AG04450 (cell line): Measurements from ENCODE around the gene NFIA. TPM values are rescaled to one million over a fixed set of nuclear protein-coding genes. Genes with fewer than 3 reads are reported as not detected.
"Not testable (repeated sequence)": the region's sequence is repeated elsewhere in the genome, so short reads cannot be mapped to it uniquely, and the experiment has no call there.

Experiments
- CTCF ChIA-PET: fragments of 300-600, 350-600 bp; formaldehyde crosslinking; extraction: SDS; loops from one replicate; lab custom pipeline; 2022; ENCODE audit warnings: antibody characterized with exemption, inconsistent platforms; lab: Charles Lee
- POLR2A ChIA-PET: fragments of 350-600 bp; formaldehyde crosslinking; extraction: SDS; loops from one replicate; lab custom pipeline; 2021; ENCODE audit warnings: antibody characterized with exemption, inconsistent platforms; lab: Yijun Ruan, JAX
- DNase-seq: peaks from one replicate; pipeline ENCODE4 v3.0.0-alpha.2; 2011; ENCODE audit warnings: low read depth, low spot score
- H3K27ac ChIP-seq: one replicate; pipeline ENCODE4 v1.5.1; 2012; ENCODE audit warnings: low read depth, low read length, control low read depth
- H3K27me3 ChIP-seq: one replicate; pipeline ENCODE4 v1.6.0; 2012; ENCODE audit warnings: low read length; ENCODE audit not compliant: control insufficient read depth, insufficient read depth
- H3K4me3 ChIP-seq: 2 replicates; pipeline ENCODE4 v1.5.1; 2011; ENCODE audit warnings: mild to moderate bottlenecking, low read depth, low read length, control low read depth
- H3K9me3 ChIP-seq: 2 replicates; pipeline ENCODE4 v1.5.1; 2012; ENCODE audit warnings: low read length; ENCODE audit not compliant: control insufficient read depth, insufficient read depth
- polyA plus RNA-seq: library from polyadenylated mRNA; depleted of rRNA; stranded (reverse); fragments of >200 nt; gene quantifications from 2 replicates; pipeline ENCODE4 v1.2.3, GENCODE V29; 2011
- TF ChIP-seq, protein P1 (sequence below): IDR thresholded peaks from 2 replicates; pipeline ENCODE4 v1.5.1; 2011; ENCODE audit warnings: low read depth, low read length, control low read depth, inconsistent platforms

NFIA gene
- polyA plus RNA-seq, 1 experiment: 3.9 TPM

DNA sequence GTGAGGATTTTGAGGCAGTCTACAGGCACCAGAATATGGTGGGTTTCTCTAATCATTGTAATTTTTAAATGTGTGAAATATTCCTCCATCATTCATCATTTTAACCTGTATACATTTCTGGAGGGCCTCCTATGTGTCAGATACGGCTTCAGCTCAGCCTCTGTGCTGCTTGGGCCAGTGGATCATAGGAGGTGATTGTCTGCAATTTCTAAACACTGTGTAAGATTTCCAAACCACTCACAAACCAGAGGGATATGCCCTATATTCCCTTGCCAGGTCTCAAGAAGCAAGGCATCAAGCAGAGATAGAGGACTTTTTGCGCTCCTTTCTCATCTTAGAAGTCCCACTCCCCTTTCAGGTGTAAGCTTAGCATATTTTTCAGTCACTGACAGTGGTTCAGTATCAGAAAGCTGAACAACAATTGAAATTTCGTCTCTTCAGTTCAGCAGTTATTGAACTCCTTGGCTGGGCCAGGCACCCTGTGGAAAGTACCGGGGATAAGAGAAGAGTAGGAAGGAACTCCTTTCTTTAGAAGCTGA is 190.9 kb downstream of the NFIA start:
- ChIA-PET POLR2A (no interaction called here), CTCF (interaction anchor here (3.0 kb wide), 1 partner anchor 224 kb away, joined by 7 read pairs; no protein-coding TSS in a partner anchor)
- no peak overlapping the region for H3K27ac ChIP-seq
- no peak overlapping the region for H3K4me3 ChIP-seq
- no peak for DNase-seq
- H3K27me3 ChIP-seq: no peaks in the 10 kb centered on the region
- no peaks in the 10 kb centered on the region for H3K9me3 ChIP-seq
- TF ChIP-seq, protein P1, sequence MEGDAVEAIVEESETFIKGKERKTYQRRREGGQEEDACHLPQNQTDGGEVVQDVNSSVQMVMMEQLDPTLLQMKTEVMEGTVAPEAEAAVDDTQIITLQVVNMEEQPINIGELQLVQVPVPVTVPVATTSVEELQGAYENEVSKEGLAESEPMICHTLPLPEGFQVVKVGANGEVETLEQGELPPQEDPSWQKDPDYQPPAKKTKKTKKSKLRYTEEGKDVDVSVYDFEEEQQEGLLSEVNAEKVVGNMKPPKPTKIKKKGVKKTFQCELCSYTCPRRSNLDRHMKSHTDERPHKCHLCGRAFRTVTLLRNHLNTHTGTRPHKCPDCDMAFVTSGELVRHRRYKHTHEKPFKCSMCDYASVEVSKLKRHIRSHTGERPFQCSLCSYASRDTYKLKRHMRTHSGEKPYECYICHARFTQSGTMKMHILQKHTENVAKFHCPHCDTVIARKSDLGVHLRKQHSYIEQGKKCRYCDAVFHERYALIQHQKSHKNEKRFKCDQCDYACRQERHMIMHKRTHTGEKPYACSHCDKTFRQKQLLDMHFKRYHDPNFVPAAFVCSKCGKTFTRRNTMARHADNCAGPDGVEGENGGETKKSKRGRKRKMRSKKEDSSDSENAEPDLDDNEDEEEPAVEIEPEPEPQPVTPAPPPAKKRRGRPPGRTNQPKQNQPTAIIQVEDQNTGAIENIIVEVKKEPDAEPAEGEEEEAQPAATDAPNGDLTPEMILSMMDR: no peak

DNA sequence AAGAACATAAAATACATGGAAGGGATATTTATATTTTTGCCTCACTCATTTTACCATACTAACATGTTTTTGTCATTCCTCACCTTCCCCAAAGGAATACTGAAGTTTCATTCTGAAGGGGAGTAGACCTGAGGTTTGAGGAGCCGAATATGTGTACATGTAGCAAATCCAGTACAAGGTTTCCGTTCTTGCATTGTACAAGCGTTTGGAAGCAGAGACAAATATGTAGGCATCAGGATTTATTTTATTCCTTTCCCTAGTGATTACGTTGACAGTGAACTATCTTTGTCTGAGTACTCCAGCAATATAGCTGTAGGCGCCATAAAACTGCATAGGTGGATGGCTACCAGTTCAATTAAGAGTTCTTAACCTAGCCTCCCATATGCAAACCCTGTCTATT is 191.5 kb downstream of the NFIA start:
- H3K27me3 ChIP-seq: no peaks in the 10 kb centered on the region
- DNase-seq: no peak
- no peaks in the 10 kb centered on the region for H3K9me3 ChIP-seq
- POLR2A ChIA-PET: no interaction called here
- TF ChIP-seq, protein P1: no peak
- no peak overlapping the region for H3K4me3 ChIP-seq
- H3K27ac ChIP-seq: no peak overlapping the region
- CTCF ChIA-PET: interaction anchor here (3.0 kb wide), 1 partner anchor 224 kb away, joined by 7 read pairs; no protein-coding TSS in a partner anchor

DNA sequence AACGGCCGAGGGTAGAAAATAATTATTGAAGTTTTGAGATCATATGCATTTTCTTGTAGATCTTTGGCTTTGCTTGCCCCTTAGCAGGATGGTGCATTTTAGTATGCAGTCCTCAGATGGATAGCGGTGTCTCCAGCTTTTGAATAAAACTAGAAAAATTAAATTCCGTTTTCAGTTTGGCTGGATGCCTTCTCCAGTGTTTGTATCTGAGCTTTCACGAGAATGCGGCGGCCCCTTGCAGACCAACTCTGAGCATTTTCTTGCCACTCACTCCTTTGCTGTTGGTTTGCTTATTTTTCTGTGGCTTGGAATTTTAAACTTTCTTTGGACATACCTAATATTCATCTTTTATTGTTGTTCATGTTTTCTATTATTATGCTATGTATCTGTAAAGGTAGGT is 192.6 kb downstream of the NFIA start:
- Histone ChIP-seq H3K4me3 (no peak overlapping the region), H3K27me3 (no peaks in the 10 kb centered on the region), H3K9me3 (no peaks in the 10 kb centered on the region), H3K27ac (no peak overlapping the region)
- ChIA-PET POLR2A (no interaction called here), CTCF (no interaction called here)
- no peak for DNase-seq
- TF ChIP-seq, protein P1: no peak

DNA sequence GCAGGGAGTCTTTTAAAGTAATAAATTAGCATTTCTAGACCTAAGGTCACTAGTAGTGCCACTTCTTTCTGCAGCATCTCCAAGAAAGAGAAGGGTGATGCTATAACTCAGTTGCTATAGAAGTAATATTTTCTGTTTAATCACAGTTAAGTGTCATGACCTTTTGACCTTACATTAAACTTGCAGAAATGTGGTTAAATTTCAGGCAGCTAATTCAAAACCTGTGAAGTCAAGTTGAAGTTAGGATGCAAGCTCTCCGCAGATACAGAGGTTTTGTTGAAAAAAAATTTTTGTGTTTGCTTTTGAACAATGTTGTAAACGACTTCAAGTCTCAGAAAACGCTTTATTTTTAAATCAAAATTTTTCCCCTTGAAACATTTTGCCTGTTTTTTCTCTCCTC is 193.9 kb downstream of the NFIA start:
- Histone ChIP-seq H3K4me3 (no peak overlapping the region), H3K27me3 (no peaks in the 10 kb centered on the region), H3K27ac (no peak overlapping the region), H3K9me3 (no peaks in the 10 kb centered on the region)
- TF ChIP-seq, protein P1: no peak
- ChIA-PET POLR2A (no interaction called here), CTCF (interaction anchor here (1.0 kb wide), 1 partner anchor 9 kb away, joined by 4 read pairs; no protein-coding TSS in a partner anchor)
- no peak for DNase-seq

DNA sequence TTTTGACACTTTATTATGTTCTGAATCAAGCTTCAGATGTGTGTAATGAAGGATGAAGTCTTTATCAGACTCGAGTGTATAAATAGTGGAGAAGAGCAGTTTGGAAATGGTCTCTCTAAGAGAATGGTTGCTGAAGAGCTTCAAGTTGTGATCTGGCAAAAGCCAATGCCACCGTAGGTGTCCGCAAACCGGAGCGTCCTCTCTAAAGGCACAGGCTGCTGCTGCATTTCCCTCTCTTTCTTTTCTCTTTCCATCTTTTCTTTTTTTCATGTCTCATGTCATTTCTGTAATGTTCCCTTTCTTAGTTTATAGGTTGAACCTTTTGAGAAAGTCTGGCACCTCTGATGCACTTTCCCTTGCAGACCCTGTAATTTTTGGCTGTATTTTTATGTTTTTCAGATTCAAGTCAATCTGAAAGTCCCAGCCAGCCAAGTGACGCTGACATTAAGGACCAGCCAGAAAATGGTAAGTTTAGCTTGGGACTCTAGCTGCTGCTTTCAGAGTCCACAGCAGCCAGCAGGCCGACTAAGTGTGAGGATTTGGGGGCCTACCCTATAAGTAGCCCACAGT is 194.8 kb downstream of the NFIA start:
- Histone ChIP-seq H3K4me3 (no peak overlapping the region), H3K27ac (no peak overlapping the region), H3K27me3 (no peaks in the 10 kb centered on the region), H3K9me3 (no peaks in the 10 kb centered on the region)
- POLR2A ChIA-PET: no interaction called here
- TF ChIP-seq, protein P1: no peak
- no peak for DNase-seq
- CTCF ChIA-PET: interaction anchor here (1.0 kb wide), 1 partner anchor 9 kb away, joined by 4 read pairs; no protein-coding TSS in a partner anchor

DNA sequence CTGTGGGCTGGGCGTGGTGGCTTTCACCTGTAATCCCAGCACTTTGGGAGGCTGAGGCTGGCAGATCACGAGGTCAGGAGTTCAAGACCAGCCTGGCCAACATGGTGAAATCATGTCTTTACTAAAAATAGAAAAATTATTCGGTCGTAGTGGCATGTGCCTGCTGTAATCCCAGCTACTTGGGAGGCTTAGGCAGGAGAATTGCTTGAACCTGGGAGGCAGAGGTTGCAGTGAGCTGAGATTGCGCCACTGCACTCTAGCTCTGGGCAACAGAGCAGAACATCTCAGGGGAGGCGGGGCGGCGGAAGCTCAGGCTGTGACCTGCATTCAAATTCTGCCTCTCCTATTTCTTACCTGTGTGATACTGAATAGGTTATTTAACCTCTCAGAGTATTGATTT is 196.1 kb downstream of the NFIA start:
- H3K27ac ChIP-seq, DNase-seq, H3K27me3 ChIP-seq, POLR2A ChIA-PET, H3K9me3 ChIP-seq, H3K4me3 ChIP-seq, CTCF ChIA-PET: not testable (repeated sequence)
